ENCODE data around the gene GBGT1. TPM values are rescaled to one million over a fixed set of nuclear protein-coding genes. Genes with fewer than 3 reads are reported as not detected.

Gene GBGT1
- total and polyA plus RNA-seq, 3 donors from 2014 or later: 4.0 to 11.2 (median 5.6) TPM

- no peak overlapping the region for H3K4me3 ChIP-seq
- H3K4me1 ChIP-seq: peaks cover 24% of the 10 kb centered on the region
- no peak for DNase-seq
- WGBS, 2 donors: 92% methylated on average over 8 to 29 of the region's 29 CpGs
- intact Hi-C loops (cut with DNase I; ENCODE audit: low total_unique reads): no loop called here
- H3K27me3 ChIP-seq: no peaks in the 10 kb centered on the region
- no peaks in the 10 kb centered on the region for H3K36me3 ChIP-seq (ENCODE audit: low read depth, missing control alignments)
- TF ChIP-seq, protein P1, sequence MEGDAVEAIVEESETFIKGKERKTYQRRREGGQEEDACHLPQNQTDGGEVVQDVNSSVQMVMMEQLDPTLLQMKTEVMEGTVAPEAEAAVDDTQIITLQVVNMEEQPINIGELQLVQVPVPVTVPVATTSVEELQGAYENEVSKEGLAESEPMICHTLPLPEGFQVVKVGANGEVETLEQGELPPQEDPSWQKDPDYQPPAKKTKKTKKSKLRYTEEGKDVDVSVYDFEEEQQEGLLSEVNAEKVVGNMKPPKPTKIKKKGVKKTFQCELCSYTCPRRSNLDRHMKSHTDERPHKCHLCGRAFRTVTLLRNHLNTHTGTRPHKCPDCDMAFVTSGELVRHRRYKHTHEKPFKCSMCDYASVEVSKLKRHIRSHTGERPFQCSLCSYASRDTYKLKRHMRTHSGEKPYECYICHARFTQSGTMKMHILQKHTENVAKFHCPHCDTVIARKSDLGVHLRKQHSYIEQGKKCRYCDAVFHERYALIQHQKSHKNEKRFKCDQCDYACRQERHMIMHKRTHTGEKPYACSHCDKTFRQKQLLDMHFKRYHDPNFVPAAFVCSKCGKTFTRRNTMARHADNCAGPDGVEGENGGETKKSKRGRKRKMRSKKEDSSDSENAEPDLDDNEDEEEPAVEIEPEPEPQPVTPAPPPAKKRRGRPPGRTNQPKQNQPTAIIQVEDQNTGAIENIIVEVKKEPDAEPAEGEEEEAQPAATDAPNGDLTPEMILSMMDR (IDR thresholded peaks at IDR 0.05): no peak
- no peak for TF ChIP-seq POLR2A (IDR thresholded peaks at IDR 0.05)
- H3K9me3 ChIP-seq: no peaks in the 10 kb centered on the region
- H3K27ac ChIP-seq: no peak overlapping the region
Observed at GRCh38 chr9:133129001-133129795, 34.5 kb downstream of the GBGT1 start.

GRCh38 chr9:133128152-133128551 lies 35.6 kb downstream of the GBGT1 start:
- Histone ChIP-seq H3K9me3 (no peaks in the 10 kb centered on the region), H3K36me3 (ENCODE audit: low read depth, missing control alignments) (no peaks in the 10 kb centered on the region), H3K4me3 (no peak overlapping the region), H3K27me3 (no peaks in the 10 kb centered on the region), H3K27ac (no peak overlapping the region), H3K4me1 (peaks cover 15% of the 10 kb centered on the region)
- no peak for DNase-seq
- intact Hi-C loops (cut with DNase I; ENCODE audit: low total_unique reads): no loop called here
- WGBS, 2 donors: 93 to 95% methylated on average over 8 to 13 of the region's 13 CpGs
- TF ChIP-seq POLR2A (IDR thresholded peaks at IDR 0.05): no peak
- TF ChIP-seq, protein P1 (IDR thresholded peaks at IDR 0.05): no peak

DNA sequence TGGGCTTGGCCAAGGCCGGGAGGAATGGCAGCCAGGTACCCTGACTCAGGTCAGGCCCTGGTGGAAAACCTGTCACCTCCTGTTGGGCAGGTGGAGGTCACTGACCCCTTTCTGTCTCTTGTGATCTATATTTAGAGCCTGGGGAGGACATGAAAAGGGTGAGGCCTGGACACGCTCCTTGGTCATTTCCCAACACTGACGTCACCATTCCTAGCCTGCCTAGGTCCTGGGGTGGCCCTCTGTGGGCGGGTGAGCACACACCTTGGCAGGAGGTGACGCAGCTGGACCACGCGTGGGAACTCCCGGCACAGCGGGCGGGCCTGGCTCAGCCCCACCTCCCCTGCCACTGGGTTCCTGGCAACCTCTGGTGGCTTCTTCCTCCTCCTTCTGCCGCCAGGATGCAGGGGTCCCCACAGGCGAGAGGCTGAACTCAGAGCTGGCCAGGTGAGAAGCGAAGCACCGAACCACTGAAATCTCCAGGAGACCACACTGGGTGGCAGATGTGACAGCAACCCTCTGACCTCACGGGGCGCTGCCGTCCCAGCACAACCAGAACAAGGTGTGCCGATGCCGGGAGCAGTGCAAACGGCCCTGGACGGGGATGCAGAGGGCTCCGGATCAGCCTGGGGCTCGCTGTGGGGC lies 36.3 kb downstream of the GBGT1 start:
- H3K9me3 ChIP-seq: no peaks in the 10 kb centered on the region
- no peaks in the 10 kb centered on the region for H3K36me3 ChIP-seq (ENCODE audit: low read depth, missing control alignments)
- no peak overlapping the region for H3K4me3 ChIP-seq
- no peak for DNase-seq
- TF ChIP-seq, protein P1 (IDR thresholded peaks at IDR 0.05): no peak
- TF ChIP-seq POLR2A (IDR thresholded peaks at IDR 0.05): no peak
- intact Hi-C loops (cut with DNase I; ENCODE audit: low total_unique reads): no loop called here
- H3K4me1 ChIP-seq: peaks cover 20% of the 10 kb centered on the region
- no peaks in the 10 kb centered on the region for H3K27me3 ChIP-seq
- WGBS, 2 donors: 85 to 90% methylated on average over 4 to 23 of the region's 23 CpGs
- H3K27ac ChIP-seq: no peak overlapping the region

GRCh38 chr9:133126697-133127339 lies 36.9 kb downstream of the GBGT1 start:
- Histone ChIP-seq H3K4me3 (no peak overlapping the region), H3K36me3 (ENCODE audit: low read depth, missing control alignments) (no peaks in the 10 kb centered on the region), H3K27ac (no peak overlapping the region), H3K4me1 (peaks cover 22% of the 10 kb centered on the region), H3K9me3 (no peaks in the 10 kb centered on the region), H3K27me3 (no peaks in the 10 kb centered on the region)
- 74 to 78% methylated on average over 10 to 15 of the region's 17 CpGs for WGBS, 2 donors
- TF ChIP-seq, protein P1 (IDR thresholded peaks at IDR 0.05): no peak
- no peak for TF ChIP-seq POLR2A (IDR thresholded peaks at IDR 0.05)
- no peak for DNase-seq
- intact Hi-C loops (cut with DNase I; ENCODE audit: low total_unique reads): no loop called here
